AG10803 (cell line): Measurements from ENCODE around the gene ERF.
"Not testable (repeated sequence)": the region's sequence is repeated elsewhere in the genome, so short reads cannot be mapped to it uniquely, and the experiment has no call there.

Experiments
- DNase-seq: peaks from one replicate; pipeline ENCODE4 v3.0.0; 2010; ENCODE audit warnings: low read depth
- H3K4me3 ChIP-seq: 2 replicates; pipeline ENCODE4 v1.5.1; 2011; ENCODE audit warnings: mild to moderate bottlenecking, low read length, control low read depth
- CTCF ChIP-seq: conservative IDR thresholded peaks from 2 replicates; pipeline ENCODE4 v1.5.1; 2011; ENCODE audit warnings: mild to moderate bottlenecking, low read length, control low read depth, inconsistent platforms

The ERF gene

GRCh38 chr19:42261763-42262162 is 6.8 kb upstream of the ERF start:
- TF ChIP-seq CTCF = no peak
- H3K4me3 ChIP-seq = no peak overlapping the region
- DNase-seq = no peak

DNA sequence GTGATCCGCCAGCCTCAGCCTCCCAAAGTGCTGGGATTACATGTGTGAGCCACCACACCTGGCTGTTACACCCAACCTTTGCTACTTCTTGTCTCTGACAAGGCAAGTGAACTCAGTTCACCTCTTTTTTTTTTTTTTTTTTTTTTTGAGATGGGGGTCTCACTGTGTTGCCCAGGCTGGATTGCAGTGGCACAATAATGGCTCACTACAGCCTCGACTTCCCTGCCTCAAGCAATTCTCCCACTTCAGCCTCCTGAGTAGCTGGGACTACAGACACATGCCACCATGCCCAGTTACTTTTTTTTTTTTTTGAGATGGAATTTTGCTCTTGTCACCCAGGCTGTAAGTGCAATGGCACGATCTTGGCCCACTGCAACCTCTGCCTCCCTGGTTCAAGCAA is 2.9 kb upstream of the ERF start:
- DNase-seq, H3K4me3 ChIP-seq: not testable (repeated sequence)

DNA sequence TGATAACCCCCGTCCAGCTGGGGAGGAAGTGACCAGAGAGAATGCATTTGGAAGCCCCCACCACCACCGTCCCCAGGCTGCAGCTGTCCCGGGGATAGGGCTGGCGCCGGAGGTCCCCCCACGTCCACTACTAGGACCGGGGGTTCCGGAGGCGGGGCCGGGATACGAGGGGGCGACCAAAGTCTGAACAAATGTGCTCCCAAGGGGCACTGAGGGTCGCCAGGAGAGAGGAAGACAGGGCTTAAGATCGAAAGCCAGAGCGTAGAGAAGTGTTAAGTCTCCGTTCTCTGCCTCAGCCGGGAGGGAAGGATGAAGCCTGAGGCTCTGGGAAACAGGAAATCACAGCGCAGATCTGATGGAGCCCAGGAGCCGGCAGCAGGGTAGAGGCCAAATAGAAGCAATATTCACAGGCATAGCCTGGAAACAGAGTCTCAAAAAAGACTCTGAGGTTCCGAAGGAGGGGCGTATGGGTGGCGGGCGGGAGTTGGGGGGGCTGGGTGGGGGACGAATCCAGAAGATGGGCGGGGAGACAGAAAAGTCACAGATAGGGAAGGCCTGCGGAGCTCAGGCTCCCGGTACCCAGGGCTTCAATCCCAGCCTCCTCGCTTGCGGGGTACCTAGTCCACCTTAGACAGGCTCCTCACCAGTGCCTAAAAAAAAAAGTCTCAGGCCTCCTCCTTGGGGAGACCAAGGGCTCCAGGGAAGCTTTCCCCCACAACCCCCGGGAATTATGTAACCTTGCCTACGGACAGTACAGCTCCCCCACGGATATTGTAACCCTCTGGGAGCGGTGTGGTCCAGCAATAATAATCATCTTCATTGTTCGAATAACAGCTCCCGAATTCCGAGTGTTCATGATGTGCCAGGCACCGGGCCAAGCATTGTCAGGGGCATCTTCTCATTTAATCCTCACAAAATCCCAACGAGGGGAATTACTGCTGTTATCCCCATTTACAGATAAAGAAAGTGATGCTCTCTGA is 1.1 kb upstream of the ERF start:
- DNase-seq = peak; percentile 46
- TF ChIP-seq CTCF = no peak

DNA sequence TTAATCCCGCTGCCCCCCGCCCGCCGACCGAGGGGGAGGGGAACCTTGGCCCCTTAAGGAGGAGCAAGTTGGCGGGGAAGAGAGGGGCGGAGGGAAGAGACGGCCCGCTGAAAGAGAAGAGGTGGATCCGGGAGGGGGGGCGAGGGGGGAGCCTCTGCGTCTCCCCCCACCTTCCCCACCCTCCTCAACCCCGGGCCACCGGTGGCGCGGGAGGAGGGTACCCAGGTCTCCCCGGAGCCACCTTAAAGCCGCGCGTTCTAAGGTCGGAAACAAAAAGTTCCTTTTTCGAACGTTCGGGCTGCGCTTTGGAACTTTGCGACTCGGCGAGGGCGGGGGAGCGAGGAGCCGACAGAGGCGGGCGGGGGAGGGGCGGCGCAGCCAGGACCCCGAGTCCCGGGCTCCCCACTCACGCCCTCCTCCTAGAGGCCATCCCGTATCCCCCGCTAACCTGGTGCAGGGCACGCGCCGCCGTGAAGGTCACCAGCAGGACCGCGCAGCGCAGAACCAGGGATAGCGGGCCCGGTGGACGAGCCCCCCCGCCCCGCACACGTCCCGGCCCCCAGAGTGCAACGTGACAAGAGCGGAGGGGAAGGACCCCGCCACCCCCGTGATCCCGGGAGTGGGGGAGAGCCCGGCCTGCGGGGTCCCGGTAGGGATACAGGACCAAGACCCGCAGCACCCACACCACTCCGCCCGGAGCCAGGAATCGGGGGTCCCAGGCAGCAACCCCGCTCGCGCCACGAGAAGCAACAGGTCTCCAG is 659 bp downstream of the ERF start:
- TF ChIP-seq CTCF = no peak
- DNase-seq = no peak
- H3K4me3 ChIP-seq = peak overlapping the region; percentile 91

More for the DNA sequence above, 1.1 kb upstream of the ERF start:
- H3K4me3 ChIP-seq = peak overlapping the region; percentile 67

GRCh38 chr19:42253245-42254088 is 1.5 kb downstream of the ERF start:
- DNase-seq = peak; percentile 24
- H3K4me3 ChIP-seq = peak overlapping the region; percentile 91
- no peak for TF ChIP-seq CTCF

DNA sequence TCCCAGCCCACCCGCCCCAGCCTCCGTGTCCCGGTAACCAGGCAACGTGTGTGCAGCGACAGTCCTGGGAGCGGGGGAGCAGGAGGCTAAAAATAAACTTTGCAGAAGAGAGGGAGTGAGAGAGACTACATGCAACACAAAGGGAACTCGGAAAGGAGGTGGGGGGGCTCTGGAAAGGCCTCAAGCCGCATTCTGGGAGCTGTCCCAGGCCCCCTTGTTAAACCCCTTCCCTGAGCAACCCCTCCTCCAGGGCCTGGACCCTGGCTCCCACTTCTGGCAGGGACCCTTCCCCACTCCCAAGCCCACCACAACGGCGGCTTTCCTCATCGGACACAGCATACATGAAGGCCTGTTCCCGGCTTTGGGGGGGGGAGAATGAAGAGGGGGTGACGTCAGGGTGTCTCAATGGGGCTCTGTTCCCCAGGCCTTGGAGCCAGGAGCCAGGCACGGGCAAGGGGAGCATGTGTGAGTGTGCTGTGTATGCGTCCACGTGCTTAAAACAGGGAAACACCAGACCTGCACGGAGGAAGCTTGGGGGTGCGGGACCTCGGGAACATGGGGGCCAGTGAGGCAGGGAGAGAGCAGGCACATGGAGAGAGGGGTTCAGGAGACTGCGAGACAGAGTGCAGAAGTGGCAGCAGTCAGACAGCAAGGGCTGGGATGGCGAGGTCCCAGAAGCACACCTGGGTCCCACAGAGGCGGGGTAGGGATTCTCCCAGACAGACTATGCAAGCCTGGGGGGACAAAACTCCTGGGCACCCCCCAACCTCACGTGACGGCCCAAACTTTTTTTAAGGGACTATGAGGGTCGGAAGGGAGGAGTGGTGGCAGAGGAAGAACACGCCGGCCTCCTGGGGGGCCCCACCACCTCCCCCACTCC is 2.3 kb downstream of the ERF start:
- TF ChIP-seq CTCF = no peak
- H3K4me3 ChIP-seq = peak overlapping the region; percentile 84
- DNase-seq = peak; percentile 52
